HG03066 (cell line): ENCODE measurements around the gene ZSCAN5C.
"Not testable (repeated sequence)": the region's sequence is repeated elsewhere in the genome, so short reads cannot be mapped to it uniquely, and the experiment has no call there.

Source experiments
- ATAC-seq: cut with Tn5 transposase; IDR thresholded peaks from one replicate; pipeline ENCODE4 v1.9.1; 2021; ENCODE audit warnings: low read depth; ENCODE audit not compliant: unreplicated experiment

Gene ZSCAN5C

DNA sequence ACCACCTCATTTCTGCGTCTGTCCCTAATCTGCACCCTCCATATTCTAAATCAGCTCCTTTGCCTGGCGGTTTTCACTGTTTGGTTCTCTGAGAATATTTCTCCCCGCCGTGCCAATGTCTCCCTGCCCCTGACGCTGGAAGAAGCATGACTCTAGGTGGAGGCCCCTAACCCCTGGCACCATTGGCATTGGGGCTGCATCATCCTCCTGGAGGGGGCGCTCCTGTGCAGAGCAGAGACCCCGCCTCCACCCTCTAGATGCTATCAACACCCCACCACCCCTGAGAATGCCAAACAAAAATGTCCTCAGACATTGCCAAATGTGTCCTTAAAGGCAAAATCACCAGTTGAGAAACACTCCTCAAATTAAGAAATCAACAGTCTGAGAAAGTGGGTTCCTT lies 11.0 kb upstream of the ZSCAN5C start:
- ATAC-seq, result no peak

DNA sequence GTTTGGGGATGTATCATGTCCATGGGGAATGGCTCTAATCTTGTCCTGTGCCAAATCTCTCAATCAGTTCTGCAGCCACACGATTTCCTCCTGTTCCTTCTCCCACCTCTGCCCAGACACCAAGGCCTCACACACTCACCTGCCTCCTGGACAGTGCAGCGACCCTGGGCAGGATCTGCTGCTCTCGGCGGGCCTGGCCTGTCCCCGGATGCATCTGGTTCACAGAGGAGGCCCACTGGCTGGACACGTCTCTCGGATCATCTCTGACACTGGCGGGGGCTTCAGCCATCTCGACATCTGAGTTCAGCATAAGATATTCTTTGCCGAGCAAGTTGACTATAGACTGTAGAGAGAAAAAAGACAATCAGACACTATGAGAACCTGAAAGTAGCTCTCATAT lies 10.4 kb upstream of the ZSCAN5C start:
- no peak for ATAC-seq

DNA sequence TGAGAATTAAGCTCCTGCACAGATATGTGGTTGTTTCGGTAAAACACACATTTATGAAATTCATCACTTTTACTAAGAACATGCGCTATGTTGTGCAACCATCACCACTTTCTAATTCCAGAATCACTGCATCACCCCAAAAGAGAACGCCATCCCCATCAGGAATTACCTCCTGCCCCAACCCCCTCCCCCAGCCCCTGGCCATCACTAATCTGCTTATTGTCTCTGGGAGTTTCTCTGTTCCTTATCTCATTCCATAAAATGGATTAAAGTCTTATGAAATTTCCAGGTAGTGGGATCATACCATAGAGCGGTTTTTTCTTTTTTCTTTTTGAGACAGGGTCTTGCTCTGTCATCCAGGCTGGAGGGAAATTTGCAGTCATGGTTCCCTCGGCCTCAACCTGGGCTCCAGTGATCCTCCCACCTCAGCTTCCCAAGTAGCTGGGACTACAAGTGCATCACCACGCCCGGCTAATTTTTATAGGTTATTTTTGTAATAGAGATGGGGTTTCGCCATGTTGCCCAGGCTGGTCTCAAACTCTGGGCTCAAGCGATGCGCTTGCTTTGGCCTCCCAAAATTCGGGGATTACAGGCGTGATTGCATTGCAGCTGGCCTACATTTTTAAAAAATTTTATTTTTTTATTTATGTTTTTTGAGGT lies 8.0 kb upstream of the ZSCAN5C start:
- no peak for ATAC-seq

DNA sequence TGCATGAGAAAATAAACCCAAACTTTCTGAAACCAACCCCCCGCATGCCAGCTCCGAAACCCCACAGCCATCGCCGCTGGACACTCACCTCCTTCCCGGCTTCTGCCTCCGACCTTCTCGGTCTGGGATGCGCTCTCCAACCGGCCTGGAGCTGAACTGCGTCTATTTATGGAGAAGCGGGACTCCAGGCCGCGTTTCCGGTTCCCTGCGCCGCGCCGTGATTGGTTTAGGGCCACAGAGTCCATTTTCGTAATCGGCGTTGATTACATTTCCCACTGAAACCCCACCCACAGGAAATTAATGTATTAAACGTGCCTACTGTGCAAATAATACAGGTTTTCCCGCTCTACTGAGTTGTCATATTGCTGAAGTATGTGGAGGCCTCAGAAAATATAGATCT lies 4.4 kb upstream of the ZSCAN5C start, which contains the start of gene ZSCAN5B:
Gene ZSCAN5B, minus strand, starts transcription at position 138 of the 400 bp plus-strand sequence. CDS start 4,731 bp downstream, outside the sequence.
- not testable (repeated sequence) for ATAC-seq

DNA sequence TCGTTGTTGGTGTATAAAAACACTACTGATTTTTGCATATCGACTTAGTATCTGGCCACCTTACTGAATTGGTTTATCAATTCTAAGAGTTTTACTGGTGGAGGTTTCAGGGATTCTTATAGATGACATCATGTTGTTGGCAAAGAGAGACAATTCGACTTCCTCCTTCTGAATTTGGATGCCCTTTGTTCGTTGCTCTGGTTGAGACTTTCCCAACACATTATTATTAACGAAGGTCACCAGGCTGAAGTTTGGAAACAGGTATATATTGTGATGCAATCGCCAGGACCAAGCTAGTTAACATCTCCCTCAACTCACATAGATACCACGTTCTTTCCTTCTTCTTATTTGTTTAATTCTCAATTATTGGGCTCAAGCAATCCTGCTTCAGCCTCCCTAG lies 2.4 kb upstream of the ZSCAN5C start:
- no peak for ATAC-seq

DNA sequence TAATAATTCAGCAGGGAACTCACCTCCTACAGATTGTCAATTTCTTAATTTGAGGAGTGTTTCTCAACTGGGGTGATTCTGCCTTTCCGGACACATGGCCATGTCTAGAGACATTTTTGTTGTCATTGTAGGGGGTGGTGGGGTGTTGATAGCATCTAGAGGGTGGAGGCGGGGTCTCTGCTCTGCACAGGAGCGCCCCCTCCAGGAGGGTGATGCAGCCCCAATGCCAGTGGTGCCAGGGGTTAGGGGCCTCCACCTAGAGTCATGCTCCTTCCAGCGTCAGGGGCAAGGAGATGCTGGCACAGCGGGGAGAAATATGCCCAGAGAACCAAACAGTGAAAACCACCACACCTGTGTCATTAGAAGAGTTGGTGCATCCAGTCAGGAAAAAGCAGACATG lies 5.5 kb downstream of the ZSCAN5C start:
- not testable (repeated sequence) for ATAC-seq

DNA sequence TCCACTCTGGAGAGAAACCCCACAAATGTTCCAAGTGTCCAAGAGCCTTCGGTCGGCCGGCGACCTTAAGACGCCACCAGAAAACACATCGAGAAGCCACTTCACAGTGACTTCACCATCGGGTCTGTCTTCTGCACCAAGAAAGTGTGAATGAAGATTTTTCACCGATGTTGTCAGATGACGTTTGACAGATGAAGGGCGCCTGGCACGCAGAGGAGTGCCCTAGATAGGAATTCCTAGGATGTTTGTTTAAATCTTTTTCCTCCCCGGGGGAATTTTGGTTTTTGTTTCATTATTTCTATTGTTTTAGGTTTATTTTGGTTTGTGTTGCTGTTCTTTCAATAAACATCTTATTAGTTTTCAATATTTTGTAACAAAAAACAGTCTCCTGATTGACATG lies 7.0 kb downstream of the ZSCAN5C start:
- ATAC-seq, result no peak

DNA sequence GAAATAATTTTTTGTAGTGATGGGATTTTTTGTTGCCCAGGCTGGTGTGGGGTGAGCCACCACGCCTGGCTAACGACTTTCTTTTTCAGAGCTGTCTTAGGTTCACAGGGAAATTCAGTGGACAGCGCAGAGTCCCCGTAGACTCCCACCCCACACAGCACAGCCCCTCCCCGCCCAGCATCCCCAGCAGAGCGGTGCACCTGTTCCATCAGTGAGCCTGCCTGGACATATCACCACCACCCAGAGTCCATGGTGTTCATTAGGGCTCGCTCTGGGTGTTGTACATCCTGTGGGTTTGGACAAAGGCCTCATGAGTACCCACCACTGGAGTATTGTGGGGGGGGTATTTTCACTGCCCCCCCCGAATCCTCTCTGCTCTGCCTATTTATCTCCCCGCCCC lies 8.0 kb downstream of the ZSCAN5C start:
- ATAC-seq, result not testable (repeated sequence)

DNA sequence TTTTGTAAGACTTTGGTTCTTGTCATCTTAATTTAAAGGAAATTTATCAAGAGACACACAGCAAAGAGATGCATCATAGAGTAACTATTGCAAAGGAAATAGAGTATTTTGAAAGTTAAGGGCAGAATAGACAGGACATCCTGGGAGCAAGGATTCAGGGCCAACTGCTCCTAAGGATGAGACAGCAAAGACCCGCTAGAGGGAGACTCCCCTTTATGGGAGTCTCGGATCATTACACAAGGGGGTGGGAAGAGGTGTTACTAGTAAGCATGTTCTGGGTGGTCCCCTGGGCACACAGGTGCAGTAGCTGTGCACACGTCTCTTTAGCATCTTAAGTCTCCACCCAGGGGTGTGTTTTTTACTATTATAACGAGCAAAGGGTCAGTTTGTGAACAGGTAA lies 9.6 kb downstream of the ZSCAN5C start:
- ATAC-seq, result no peak

DNA sequence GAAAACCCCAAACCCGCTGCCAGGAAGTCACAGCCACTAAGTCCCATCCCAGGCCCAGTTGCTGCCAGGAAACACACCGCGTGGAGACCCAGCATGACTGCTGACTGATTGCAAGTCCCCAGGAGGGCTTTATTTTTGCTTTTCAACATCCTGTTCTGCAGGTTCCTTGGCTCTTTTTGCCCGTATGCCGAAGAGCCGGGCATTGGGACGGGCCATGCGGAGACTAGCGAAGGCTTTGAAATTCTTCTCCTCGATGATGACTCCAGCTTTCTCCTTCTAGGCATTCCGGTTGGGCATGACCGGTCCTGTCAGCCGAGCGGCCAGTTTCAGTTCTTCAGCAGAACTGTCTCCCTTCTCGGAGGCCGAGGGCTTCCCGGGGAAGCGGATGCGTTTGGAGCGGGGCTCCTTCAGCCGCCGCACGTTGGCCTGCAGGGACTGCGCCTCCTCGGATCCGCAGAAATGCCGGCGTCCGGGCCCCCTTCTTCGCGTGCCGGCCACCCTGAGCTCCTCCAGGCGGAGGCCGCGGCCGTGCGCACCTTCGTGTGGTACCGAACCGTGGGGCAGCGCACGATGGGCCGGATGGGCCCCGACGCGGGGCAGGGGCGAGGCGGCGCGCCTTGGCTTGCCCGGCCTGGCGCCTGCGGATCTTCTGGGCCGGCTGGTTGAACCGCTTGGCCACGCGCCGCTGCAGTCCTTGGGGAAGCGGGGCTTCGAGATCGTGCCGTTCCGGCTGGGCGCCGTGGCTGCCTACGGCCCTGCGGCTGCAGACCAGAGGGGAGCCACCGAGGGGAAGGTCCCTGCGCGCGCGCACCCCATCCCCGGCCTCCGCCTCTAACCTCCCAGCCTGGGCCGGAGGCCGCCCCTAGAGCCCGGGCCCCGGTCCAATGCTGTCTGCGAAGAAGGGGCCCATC lies 15.2 kb downstream of the ZSCAN5C start:
- no peak for ATAC-seq

DNA sequence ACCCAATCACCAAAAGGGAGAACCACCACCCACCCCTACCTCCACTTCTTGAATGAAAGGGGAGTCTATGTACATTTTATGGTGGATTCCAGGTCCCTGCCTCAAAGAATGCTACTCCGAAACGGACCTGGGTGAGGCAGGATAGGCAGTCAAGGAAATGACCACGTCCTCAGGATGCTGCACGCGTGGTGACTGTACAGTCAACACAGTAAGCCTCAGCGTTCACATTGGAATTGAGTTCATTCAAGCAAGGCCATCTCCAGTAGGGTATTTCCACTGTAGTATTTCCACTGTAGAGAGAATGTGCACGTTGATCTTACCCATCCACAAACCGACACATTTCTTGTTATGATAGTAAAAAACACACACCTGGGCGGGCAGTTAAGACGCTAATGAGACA lies 16.9 kb downstream of the ZSCAN5C start:
- no peak for ATAC-seq

DNA sequence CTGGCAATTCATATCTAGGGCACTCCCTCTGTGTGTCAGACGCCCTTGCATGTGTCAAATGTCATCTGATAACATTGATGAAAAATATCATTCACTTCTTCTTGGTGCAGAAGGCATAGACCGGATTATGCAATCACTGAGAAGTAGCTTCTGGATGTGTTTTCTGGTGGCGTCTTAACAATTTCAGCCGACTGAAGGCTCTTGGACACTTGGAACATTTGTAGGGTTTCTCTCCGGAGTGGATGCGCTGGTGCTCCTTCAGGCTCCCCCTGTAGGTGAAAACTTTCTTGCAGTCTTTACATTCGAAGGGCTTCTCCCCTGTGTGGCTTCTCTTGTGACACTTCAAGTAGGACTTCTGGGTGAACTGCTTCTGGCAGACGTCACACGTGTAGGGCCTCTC lies 19.4 kb downstream of the ZSCAN5C start:
- ATAC-seq, result not testable (repeated sequence)

DNA sequence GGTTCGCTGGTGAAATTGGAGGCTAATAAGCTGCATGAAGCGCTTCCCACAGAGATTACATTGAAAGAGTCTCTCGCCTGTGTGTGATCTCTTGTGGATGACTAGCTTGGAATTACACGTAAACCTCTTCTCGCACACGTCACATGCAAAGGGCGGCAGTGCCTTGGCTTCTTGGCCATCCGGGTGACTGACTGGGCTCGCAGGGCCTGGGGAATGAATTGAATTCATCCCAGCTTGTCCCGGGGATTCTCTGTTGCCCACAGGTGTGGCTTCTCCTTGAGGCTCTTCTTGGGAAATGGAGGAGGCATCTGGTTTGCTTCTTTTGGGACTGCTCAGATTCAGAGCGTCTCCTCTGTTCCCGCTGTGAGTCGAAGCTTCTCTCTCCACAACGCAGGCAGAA lies 19.8 kb downstream of the ZSCAN5C start:
- ATAC-seq, result no peak

DNA sequence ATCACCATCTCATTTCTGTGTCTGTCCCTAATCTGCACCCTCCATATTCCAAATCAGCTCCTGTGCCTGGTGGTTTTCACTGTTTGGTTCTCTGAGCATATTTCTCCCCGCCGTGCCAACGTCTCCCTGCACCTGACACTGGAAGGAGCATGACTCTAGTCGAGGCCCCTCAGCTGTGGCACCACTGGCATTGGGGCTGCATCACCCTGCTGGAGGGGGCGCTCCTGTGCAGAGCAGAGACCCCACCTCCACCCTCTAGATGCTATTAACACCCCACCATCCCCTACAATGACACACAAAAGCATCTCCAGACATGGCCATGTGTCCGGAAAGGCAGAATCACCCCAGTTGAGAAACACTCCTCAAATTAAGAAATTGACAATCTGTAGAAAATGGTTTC lies 20.8 kb downstream of the ZSCAN5C start:
- ATAC-seq, result no peak

DNA sequence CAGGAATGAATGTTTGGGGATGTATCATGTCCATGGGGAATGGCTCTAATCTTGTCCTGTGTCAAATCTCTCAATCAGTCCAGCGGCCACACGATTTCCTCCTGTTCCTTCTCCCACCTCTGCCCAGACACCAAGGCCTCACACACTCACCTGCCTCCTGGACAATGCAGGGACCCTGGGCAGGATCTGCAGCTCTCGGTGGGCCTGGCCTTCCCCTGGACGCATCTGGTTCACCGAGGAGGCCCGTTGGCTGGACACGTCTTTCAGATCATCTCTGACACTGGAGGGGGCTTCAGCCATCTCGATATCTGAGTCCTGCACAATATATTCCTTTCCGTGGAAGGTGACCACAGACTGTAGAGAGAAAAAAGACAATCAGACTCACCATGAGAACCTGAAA lies 21.4 kb downstream of the ZSCAN5C start:
- ATAC-seq, result no peak

DNA sequence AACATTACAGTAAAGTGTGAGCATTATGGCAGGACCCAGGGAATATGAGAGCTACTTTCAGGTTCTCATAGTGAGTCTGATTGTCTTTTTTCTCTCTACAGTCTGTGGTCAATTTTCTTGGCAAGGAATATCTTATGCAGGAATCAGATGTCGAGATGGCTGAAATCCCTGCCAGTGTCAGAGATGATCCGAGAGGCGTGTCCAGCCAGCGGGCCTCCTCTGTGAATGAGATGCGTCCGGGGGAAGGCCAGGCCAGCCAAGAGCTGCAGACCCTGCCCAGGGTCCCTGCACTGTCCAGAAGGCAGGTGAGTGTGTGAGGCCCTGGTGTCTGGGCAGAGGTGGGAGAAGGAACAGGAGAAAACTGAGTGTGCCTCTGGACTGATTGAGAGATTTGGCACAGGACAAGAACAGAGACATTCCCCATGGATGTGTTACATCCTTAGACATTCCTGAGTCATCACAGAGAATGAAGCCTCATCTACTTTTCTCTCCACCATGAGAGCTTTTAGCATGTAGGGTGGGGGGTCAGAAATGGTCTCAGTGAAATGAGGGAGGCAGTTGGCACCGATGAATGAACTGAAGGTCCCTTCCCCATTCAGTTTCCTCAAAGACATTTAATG lies 43.2 kb downstream of the ZSCAN5C start:
- ATAC-seq, result no peak

DNA sequence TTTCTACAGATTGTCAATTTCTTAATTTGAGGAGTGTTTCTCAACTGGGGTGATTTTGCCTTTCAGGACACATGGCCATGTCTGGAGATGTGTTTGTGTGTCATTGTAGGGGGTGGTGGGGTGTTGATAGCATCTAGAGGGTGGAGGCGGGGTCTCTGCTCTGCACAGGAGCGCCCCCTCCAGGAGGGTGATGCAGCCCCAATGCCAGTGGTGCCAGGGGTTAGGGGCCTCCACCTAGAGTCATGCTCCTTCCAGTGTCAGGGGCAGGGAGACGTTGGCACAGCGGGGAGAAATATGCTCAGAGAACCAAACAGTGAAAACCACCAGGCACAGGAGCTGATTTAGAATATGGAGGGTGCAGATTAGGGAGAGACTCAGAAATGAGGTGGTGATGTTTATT lies 43.7 kb downstream of the ZSCAN5C start:
- not testable (repeated sequence) for ATAC-seq

DNA sequence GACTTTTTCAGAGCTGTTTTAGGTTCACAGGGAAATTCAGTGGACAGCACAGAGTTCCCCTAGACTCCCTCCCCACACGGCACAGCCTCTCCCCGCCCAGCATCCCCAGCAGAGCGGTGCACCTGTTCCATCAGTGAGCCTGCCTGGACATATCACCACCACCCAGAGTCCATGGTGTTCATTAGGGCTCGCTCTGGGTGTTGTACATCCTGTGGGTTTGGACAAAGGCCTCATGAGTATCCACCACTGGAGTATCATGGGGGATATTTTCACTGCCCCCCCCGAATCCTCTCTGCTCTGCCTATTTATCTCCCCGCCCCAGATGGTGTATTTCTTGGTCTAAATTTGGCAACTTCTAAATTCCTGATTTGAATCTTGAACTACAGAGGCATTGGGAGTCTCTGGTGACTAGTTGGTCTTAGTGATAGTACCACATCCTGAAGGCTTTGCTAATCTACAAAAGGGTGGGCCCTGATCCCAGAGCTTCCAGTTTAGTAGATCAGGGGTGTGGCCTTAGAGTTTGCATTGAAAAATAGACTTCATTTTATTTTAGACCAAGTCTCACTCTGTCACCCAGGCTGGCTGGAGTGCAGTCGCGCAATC lies 46.8 kb downstream of the ZSCAN5C start:
- not testable (repeated sequence) for ATAC-seq

DNA sequence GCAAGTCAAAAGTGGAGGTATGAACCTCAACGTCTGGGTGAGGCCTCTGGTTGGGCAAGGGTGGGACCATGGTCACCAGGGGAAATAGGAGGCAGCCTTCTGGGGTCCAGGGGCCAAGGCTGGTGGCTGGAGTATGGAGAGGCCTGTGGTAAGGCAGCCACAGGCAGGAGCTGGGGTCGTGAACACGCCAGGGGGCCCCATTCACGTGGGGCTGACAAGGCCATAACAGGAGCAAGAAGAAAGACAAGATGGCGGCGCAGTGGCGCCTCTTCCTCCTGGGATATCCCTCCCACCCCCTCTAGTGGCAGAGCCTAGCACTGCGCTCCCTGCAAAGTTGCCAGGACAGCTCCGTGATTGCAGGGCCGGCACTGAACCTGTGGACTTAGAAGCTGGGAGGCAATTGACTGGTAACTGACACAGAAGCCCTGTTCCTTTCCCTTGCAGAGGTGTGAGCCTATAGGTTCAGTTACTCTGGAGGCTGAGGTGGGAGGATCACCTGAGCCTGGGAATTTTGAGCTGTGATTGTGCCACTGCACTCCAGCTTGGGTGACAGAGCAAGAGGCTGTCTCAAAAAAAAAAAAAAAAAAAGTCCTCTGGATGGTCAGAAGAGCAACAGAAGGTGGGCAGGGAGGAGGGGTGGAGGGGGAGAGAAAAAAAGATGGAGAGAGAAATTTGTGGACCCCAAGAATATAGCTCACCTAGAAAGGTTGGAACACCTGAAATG lies 50.8 kb downstream of the ZSCAN5C start:
- ATAC-seq, result no peak

DNA sequence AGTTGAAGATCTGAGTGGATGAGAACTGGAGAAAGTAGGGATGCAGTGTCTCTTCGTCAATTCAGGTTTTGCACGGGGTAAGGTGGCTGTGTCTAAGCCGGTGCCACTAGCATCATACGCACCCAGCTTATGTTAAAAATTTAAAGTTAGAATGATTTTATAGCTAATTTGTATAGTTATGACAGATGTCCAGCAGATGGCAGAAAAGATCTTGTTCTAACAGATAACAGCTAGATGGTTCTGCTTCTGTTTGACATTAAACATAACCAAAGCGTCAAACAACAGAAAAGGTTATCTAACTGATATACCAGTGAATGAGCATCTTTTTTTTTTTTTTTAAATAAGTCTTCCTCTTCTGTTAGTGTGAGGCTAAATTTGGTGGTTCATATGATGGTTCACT lies 51.7 kb downstream of the ZSCAN5C start:
- no peak for ATAC-seq
